Effector memory CD4-positive, alpha-beta T cell (primary cell): ENCODE results near the gene NOL6.
"Not testable (repeated sequence)": the region's sequence is repeated elsewhere in the genome, so short reads cannot be mapped to it uniquely, and the experiment has no call there.

Experiments used
- DNase-seq, 3 donors: peaks; one replicate each; pipeline ENCODE4 v3.0.0-alpha.2; 2020
- H3K27ac ChIP-seq: 2 replicates; pipeline ENCODE4 v1.7.0; 2013; ENCODE audit warnings: mild to moderate bottlenecking, low read length, moderate library complexity; ENCODE audit not compliant: insufficient read depth, poor library complexity, severe bottlenecking
- H3K27me3 ChIP-seq: replicated peaks from 2 replicates; pipeline ENCODE4 v1.7.0; 2013; ENCODE audit warnings: mild to moderate bottlenecking, low read length; ENCODE audit not compliant: insufficient read depth, control insufficient read depth, poor library complexity, severe bottlenecking
- H3K36me3 ChIP-seq: 2 replicates; pipeline ENCODE4 v1.7.0; 2013; ENCODE audit warnings: mild to moderate bottlenecking, low read length, moderate library complexity; ENCODE audit not compliant: control insufficient read depth, insufficient read depth
- H3K4me1 ChIP-seq: 2 replicates; pipeline ENCODE4 v1.7.0; 2013; ENCODE audit warnings: low read length, mild to moderate bottlenecking; ENCODE audit not compliant: control insufficient read depth, insufficient read depth, poor library complexity, severe bottlenecking
- H3K4me3 ChIP-seq: 2 replicates; pipeline ENCODE4 v1.7.0; 2013; ENCODE audit warnings: low read length, low read depth, mild to moderate bottlenecking; ENCODE audit not compliant: insufficient read depth, poor library complexity, severe bottlenecking
- H3K9me3 ChIP-seq: 2 replicates; pipeline ENCODE4 v1.7.0; 2013; ENCODE audit warnings: mild to moderate bottlenecking, low read length, moderate library complexity; ENCODE audit not compliant: control insufficient read depth

The NOL6 gene

DNA sequence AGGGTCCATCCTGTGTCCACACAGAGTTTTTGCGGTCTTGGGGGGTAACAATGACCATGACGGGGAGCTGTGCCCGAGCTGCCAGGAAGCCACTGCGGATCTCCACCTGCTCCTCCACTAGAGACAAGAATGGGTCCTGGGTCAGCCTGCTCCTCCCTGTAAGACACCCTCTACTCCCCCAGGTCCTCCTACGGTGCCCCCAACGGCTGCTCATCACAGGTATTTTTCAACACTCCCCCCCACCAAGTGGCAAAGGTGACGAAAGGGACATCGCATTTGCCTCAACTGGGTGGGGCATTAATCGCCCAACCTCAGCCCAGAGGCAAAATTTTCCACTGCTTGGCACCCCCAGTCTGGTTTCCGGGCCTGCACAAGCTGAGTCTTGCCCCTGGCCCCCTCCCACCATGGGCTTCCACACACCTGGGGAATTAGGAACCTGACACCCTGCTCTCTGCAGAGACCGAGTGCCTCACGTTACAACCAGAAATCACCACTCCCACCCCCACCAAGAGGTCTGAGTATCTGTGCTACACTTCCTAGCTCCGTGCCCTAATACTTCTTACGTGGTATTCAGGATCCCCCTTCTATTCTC lies 9.6 kb downstream of the NOL6 start:
- Histone ChIP-seq H3K27ac (no peak overlapping the region), H3K36me3 (peaks cover 82% of the 10 kb centered on the region), H3K4me1 (peaks cover 8% of the 10 kb centered on the region), H3K4me3 (no peak overlapping the region), H3K9me3 (no peaks in the 10 kb centered on the region), H3K27me3 (no peaks in the 10 kb centered on the region)
- no peak for DNase-seq

- Histone ChIP-seq H3K9me3 (no peaks in the 10 kb centered on the region), H3K4me3 (no peak overlapping the region), H3K36me3 (peaks cover 72% of the 10 kb centered on the region), H3K4me1 (peaks cover 18% of the 10 kb centered on the region), H3K27ac (no peak overlapping the region), H3K27me3 (no peaks in the 10 kb centered on the region)
- no peak for DNase-seq
These were observed 10.6 kb downstream of the NOL6 start for GRCh38 chr9:33463151-33463550.

- DNase-seq = no peak
- Histone ChIP-seq H3K27me3 (no peaks in the 10 kb centered on the region), H3K4me1 (peaks cover 31% of the 10 kb centered on the region), H3K27ac (peak overlapping the region; percentile 21), H3K9me3 (no peaks in the 10 kb centered on the region), H3K4me3 (no peak overlapping the region), H3K36me3 (peaks cover 55% of the 10 kb centered on the region)
These were observed 12.2 kb downstream of the NOL6 start for GRCh38 chr9:33461492-33461891.

- H3K4me3 ChIP-seq = no peak overlapping the region
- H3K27ac ChIP-seq = peak overlapping the region; percentile 21
- H3K9me3 ChIP-seq = no peaks in the 10 kb centered on the region
- H3K4me1 ChIP-seq = peaks cover 37% of the 10 kb centered on the region
- DNase-seq = no peak
- H3K36me3 ChIP-seq = peaks cover 49% of the 10 kb centered on the region
- H3K27me3 ChIP-seq = no peaks in the 10 kb centered on the region
These were observed 12.9 kb downstream of the NOL6 start for GRCh38 chr9:33460854-33461253.

DNA sequence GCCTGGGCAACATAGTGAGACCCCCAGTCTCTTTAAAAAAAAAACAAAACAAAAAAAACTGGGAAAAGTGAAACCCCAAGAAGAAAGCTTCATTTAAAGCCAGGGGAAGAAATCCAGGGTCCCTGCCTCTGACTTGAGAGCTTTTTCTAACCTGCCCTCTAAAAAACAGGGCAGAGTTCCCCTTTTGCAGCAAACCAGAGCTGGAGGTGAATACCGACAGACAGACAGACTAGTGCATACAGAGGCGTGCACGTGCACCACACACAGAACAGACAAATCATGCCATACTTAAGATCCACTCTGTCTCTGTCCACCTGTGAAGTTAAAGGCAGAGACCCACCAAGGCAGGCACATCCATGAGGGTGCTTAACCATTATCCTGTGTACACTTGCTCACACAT lies 14.6 kb downstream of the NOL6 start:
- no peak overlapping the region for H3K4me3 ChIP-seq
- H3K36me3 ChIP-seq = peaks cover 32% of the 10 kb centered on the region
- H3K9me3 ChIP-seq = no peaks in the 10 kb centered on the region
- no peaks in the 10 kb centered on the region for H3K27me3 ChIP-seq
- H3K4me1 ChIP-seq = peaks cover 48% of the 10 kb centered on the region
- no peak for DNase-seq
- peak overlapping the region; percentile 80 for H3K27ac ChIP-seq

- H3K4me1 ChIP-seq = peaks cover 55% of the 10 kb centered on the region
- H3K4me3 ChIP-seq = no peak overlapping the region
- H3K9me3 ChIP-seq = no peaks in the 10 kb centered on the region
- peak; percentile 55 to 74 (median 61) for DNase-seq
- H3K27me3 ChIP-seq = no peaks in the 10 kb centered on the region
- H3K36me3 ChIP-seq = peaks cover 25% of the 10 kb centered on the region
- peak overlapping the region; percentile 80 for H3K27ac ChIP-seq
These were observed 15.3 kb downstream of the NOL6 start for GRCh38 chr9:33458444-33458843.

GRCh38 chr9:33455945-33456344 lies 17.8 kb downstream of the NOL6 start:
- Histone ChIP-seq H3K27ac (peak overlapping the region; percentile 46), H3K36me3 (peaks cover 3% of the 10 kb centered on the region), H3K4me3 (no peak overlapping the region), H3K4me1 (peaks cover 69% of the 10 kb centered on the region), H3K9me3 (no peaks in the 10 kb centered on the region), H3K27me3 (no peaks in the 10 kb centered on the region)
- DNase-seq = no peak

DNA sequence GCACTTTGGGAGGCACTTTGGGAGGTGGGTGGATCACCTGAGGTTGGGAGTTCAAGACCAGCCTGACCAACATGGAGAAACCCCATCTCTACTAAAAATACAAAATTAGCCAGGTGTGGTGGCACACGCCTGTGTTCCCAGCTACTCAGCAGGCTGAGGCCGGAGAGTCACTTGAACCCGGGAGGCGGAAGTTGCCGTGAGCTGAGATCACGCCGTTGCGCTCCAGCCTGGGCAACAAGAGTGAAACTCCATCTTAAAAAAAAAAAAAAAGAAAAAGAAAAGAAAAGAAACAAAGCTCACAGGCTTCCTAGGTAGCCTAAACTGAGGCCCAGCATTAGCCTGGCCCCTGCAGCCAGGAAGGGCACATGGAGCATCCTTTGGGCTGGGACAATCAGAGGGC lies 18.3 kb downstream of the NOL6 start:
- H3K36me3 ChIP-seq, H3K27me3 ChIP-seq, H3K4me3 ChIP-seq, DNase-seq, H3K9me3 ChIP-seq: not testable (repeated sequence)
- Histone ChIP-seq H3K4me1 (peaks cover 69% of the 10 kb centered on the region), H3K27ac (peak overlapping the region; percentile 46)

GRCh38 chr9:33454661-33455026 lies 19.1 kb downstream of the NOL6 start:
- H3K36me3 ChIP-seq, H3K4me3 ChIP-seq, H3K9me3 ChIP-seq, DNase-seq, H3K27me3 ChIP-seq: not testable (repeated sequence)
- peak overlapping the region; percentile 19 for H3K27ac ChIP-seq
- H3K4me1 ChIP-seq = peaks cover 65% of the 10 kb centered on the region

DNA sequence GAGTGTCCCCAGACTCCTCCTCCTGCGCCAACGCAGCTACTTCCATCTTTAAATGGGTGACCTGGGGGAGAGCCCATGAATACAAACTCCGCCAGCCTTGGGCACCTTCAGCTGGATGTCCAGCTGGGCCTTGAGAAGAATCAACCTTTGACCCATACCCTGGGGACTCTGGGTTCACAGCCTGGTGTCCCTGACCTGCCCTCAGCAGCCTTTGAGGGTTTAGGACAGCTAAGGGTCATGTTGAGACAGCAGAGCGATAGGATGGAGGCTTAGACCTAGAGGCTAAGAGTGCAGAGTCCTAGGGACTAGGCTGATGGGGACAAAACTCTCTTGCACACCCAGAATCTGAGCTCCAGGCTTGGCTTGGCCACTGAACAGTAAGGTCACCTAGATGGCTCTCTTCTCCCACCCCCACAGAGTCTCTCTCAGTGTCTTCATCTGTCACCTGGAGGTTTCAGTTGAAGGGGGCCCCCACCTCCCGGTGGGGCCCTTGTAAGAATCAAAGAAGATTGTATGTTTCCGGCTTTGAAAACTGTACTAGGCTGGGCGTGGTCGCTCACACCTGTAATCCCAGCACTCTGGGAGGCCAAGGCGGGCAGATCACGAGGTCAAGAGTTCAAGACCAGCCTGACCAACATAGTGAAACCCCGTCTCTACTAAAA lies 19.6 kb downstream of the NOL6 start:
- Histone ChIP-seq H3K36me3 (no peaks in the 10 kb centered on the region), H3K4me3 (no peak overlapping the region), H3K9me3 (no peaks in the 10 kb centered on the region), H3K27me3 (no peaks in the 10 kb centered on the region), H3K27ac (peak overlapping the region; percentile 19), H3K4me1 (peaks cover 60% of the 10 kb centered on the region)
- no peak for DNase-seq
